ENCODE data around the gene IGF2BP2. TPM values are rescaled to one million over a fixed set of nuclear protein-coding genes. Genes with fewer than 3 reads are reported as not detected.

Gene IGF2BP2
- total RNA-seq (2014; rRNA removed; shearing (Covaris generic)): 86.0 and 115 TPM in 2 replicates

GRCh38 chr3:185825006-185825638, at the start of gene IGF2BP2:
Gene IGF2BP2 (minus strand): TSS chr3:185825042. CDS start chr3:185824960, 82 bp downstream.

Small RNA genes within 50 kb of the gene (small RNA-seq; reads per million reads assigned to genes)
- gene AC133473.1 (not detected), gene MIR548AQ (not detected)

Other genes with a start within 250 kb of the IGF2BP2 start
- gene SENP2, start 238.7 kb downstream of the IGF2BP2 start, total RNA-seq (2014; rRNA removed; shearing (Covaris generic)): 36.2 and 42.7 TPM in 2 replicates
- gene TRA2B, start 113.0 kb upstream of the IGF2BP2 start, total RNA-seq (2014; rRNA removed; shearing (Covaris generic)): 328 and 352 TPM in 2 replicates